ENCODE data around the gene CFAP61. TPM values are rescaled to one million over a fixed set of nuclear protein-coding genes. Genes with fewer than 3 reads are reported as not detected.

Gene CFAP61
- total RNA-seq, 4 donors from 2014 or later = 0.68 to 3.7 (median 1.4) TPM

- TF ChIP-seq CTCF (IDR thresholded peaks at IDR 0.05; ENCODE audit: low read depth) = no peak
Measured at GRCh38 chr20:20203784-20204183, 151.5 kb downstream of the CFAP61 start.

- TF ChIP-seq CTCF (IDR thresholded peaks at IDR 0.05; ENCODE audit: low read depth) = no peak
Measured at GRCh38 chr20:20204256-20204655, 151.9 kb downstream of the CFAP61 start.

- no peak for TF ChIP-seq CTCF (IDR thresholded peaks at IDR 0.05; ENCODE audit: low read depth)
Measured at GRCh38 chr20:20205141-20205861, 153.0 kb downstream of the CFAP61 start.

- no peak for TF ChIP-seq CTCF (IDR thresholded peaks at IDR 0.05; ENCODE audit: low read depth)
Measured at GRCh38 chr20:20205862-20206236, 153.5 kb downstream of the CFAP61 start.

GRCh38 chr20:20206788-20207187 is 154.5 kb downstream of the CFAP61 start:
- no peak for TF ChIP-seq CTCF (IDR thresholded peaks at IDR 0.05; ENCODE audit: low read depth)

- TF ChIP-seq CTCF (IDR thresholded peaks at IDR 0.05; ENCODE audit: low read depth) = no peak
Measured at GRCh38 chr20:20207291-20207690, 155.0 kb downstream of the CFAP61 start.

- TF ChIP-seq CTCF (IDR thresholded peaks at IDR 0.05; ENCODE audit: low read depth) = no peak
Measured at GRCh38 chr20:20207872-20208271, 155.5 kb downstream of the CFAP61 start.
